SK-N-SH (cell line): ENCODE measurements around the gene ABLIM2. TPM values are rescaled to one million over a fixed set of nuclear protein-coding genes. Genes with fewer than 3 reads are reported as not detected.

Experiments
- CTCF ChIA-PET: fragments of 300-600, 350-600 bp; formaldehyde crosslinking; extraction: SDS; loops from one replicate; lab custom pipeline; 2021; lab: Yijun Ruan, JAX
- POLR2A ChIA-PET: fragments of 350-600 bp; sonication (Branson Sonifier 250); formaldehyde crosslinking; extraction: SDS; loops from one replicate; lab custom pipeline; 2020; ENCODE audit warnings: antibody characterized with exemption, inconsistent platforms; lab: Yijun Ruan, JAX
- DNase-seq: peaks from one replicate; pipeline ENCODE4 v3.0.0; 2012
- H2AFZ ChIP-seq: fragments of 200-600 bp; sonication (generic); 2 replicates; pipeline ENCODE4 v1.8.1; 2016; ENCODE audit warnings: antibody characterized with exemption, mild to moderate bottlenecking, low read depth
- H3F3A ChIP-seq: fragments of 200-600 bp; sonication (generic); replicated peaks from 2 replicates; pipeline ENCODE3; 2016; ENCODE audit warnings: antibody characterized with exemption, mild to moderate bottlenecking; ENCODE audit not compliant: insufficient read depth
- H3K27ac ChIP-seq, 2 experiments: fragments of 200-500 bp in 1 of 2; fragments of 200-600 bp in 1 of 2; sonication (Bioruptor generic) in 1 of 2; sonication (generic), shearing (Covaris generic) in 1 of 2; 2 replicates each; pipeline versions ENCODE4 v1.5.1 to v1.6.1; 2014 to 2016; ENCODE audit warnings: low read depth in 2 of 2, inconsistent platforms in 1 of 2, low read length in 1 of 2, mild to moderate bottlenecking in 1 of 2, mixed read lengths in 1 of 2
- H3K27me3 ChIP-seq: fragments of 200-600 bp; sonication (generic), shearing (Covaris generic); 2 replicates; pipeline ENCODE4 v1.6.1; 2016; ENCODE audit warnings: mixed run types; ENCODE audit not compliant: insufficient read depth
- H3K36me3 ChIP-seq, 2 experiments: fragments of 200-500 bp in 1 of 2; fragments of 200-600 bp in 1 of 2; sonication (Bioruptor generic) in 1 of 2; sonication (generic) in 1 of 2; replicated peaks in 1 of 2; 2 replicates each; pipeline versions ENCODE3 to v1.5.1; 2014 to 2016; ENCODE audit warnings: low read length in 1 of 2, mild to moderate bottlenecking in 1 of 2; ENCODE audit not compliant: insufficient read depth in 2 of 2, control insufficient read depth in 1 of 2
- H3K4me1 ChIP-seq, 2 experiments: fragments of 200-500 bp in 1 of 2; fragments of 200-600 bp in 1 of 2; sonication (Bioruptor generic) in 1 of 2; sonication (generic), shearing (Covaris generic) in 1 of 2; 2 replicates each; pipeline versions ENCODE4 v1.5.1 to v1.6.1; 2014 to 2016; ENCODE audit warnings: low read depth in 1 of 2, low read length in 1 of 2, mixed run types in 1 of 2; ENCODE audit not compliant: insufficient read depth in 2 of 2, control insufficient read depth in 1 of 2
- H3K4me2 ChIP-seq: fragments of 200-600 bp; sonication (generic), shearing (Covaris generic); 2 replicates; pipeline ENCODE4 v1.6.1; 2017; ENCODE audit warnings: mixed run types
- H3K4me3 ChIP-seq, 2 experiments: fragments of 200-500 bp in 1 of 2; fragments of 200-600 bp in 1 of 2; sonication (Bioruptor generic) in 1 of 2; sonication (generic), shearing (Covaris generic) in 1 of 2; 2 replicates each; pipeline versions ENCODE4 v1.5.1 to v1.8.1; 2014 to 2016; ENCODE audit warnings: low read depth in 2 of 2, inconsistent platforms in 1 of 2, low read length in 1 of 2, mild to moderate bottlenecking in 1 of 2, mixed read lengths in 1 of 2, moderate library complexity in 1 of 2
- H3K79me2 ChIP-seq: fragments of 200-600 bp; sonication (generic); 2 replicates; pipeline ENCODE4 v1.8.1; 2017; ENCODE audit warnings: mild to moderate bottlenecking; ENCODE audit not compliant: insufficient read depth
- H3K9ac ChIP-seq: fragments of 200-600 bp; sonication (generic); 2 replicates; pipeline ENCODE4 v1.6.1; 2017; ENCODE audit warnings: mixed run types
- H3K9me2 ChIP-seq: fragments of 200-600 bp; sonication (generic); 2 replicates; pipeline ENCODE4 v1.6.1; 2017; ENCODE audit warnings: mixed run types
- H3K9me3 ChIP-seq: fragments of 200-600 bp; sonication (generic); 2 replicates; pipeline ENCODE4 v1.6.1; 2017; ENCODE audit warnings: mixed run types, mild to moderate bottlenecking, moderate library complexity
- H4K20me1 ChIP-seq: fragments of 200-600 bp; sonication (generic); 2 replicates; pipeline ENCODE4 v1.6.1; 2017; ENCODE audit warnings: mild to moderate bottlenecking, mixed run types; ENCODE audit not compliant: insufficient read depth
- FOSL2 ChIP-seq: IDR thresholded peaks from 2 replicates; pipeline ENCODE4 v1.4.0; 2012; ENCODE audit warnings: low read depth, mild to moderate bottlenecking, moderate library complexity, borderline replicate concordance
- FOXM1 ChIP-seq: IDR thresholded peaks from 2 replicates; pipeline ENCODE4 v1.4.0; 2012; ENCODE audit warnings: low read depth, mild to moderate bottlenecking
- GABPA ChIP-seq: IDR thresholded peaks from 2 replicates; pipeline ENCODE4 v1.4.0; 2012; ENCODE audit warnings: low read depth, mild to moderate bottlenecking
- GATA2 ChIP-seq: sonication (generic); formaldehyde crosslinking; IDR thresholded peaks from 2 replicates; pipeline ENCODE4 v1.5.0; 2020; ENCODE audit warnings: mild to moderate bottlenecking, missing genetic modification reagents
- JUND ChIP-seq: IDR thresholded peaks from 2 replicates; pipeline ENCODE4 v1.4.0; 2012
- MEF2A ChIP-seq: IDR thresholded peaks from 2 replicates; pipeline ENCODE4 v1.4.0; 2012; ENCODE audit warnings: low read depth, borderline replicate concordance
- NRF1 ChIP-seq: IDR thresholded peaks from 2 replicates; pipeline ENCODE4 v1.6.1; 2012; ENCODE audit warnings: low read depth, mild to moderate bottlenecking, low read length
- POLR2AphosphoS5 ChIP-seq: IDR thresholded peaks from 2 replicates; pipeline ENCODE4 v1.6.1; 2012; ENCODE audit warnings: low read depth, low read length
- RAD21 ChIP-seq: IDR thresholded peaks from 2 replicates; pipeline ENCODE4 v1.6.1; 2012; ENCODE audit warnings: mild to moderate bottlenecking, low read length
- RFX5 ChIP-seq: IDR thresholded peaks from 2 replicates; pipeline ENCODE4 v1.6.1; 2012; ENCODE audit warnings: mild to moderate bottlenecking, improper control_type of control experiment, low read length
- SIN3A ChIP-seq: IDR thresholded peaks from 2 replicates; pipeline ENCODE4 v1.6.1; 2012; ENCODE audit warnings: low read depth, mild to moderate bottlenecking, low read length, moderate library complexity, borderline replicate concordance
- TEAD4 ChIP-seq: IDR thresholded peaks from 2 replicates; pipeline ENCODE4 v1.4.0; 2012; ENCODE audit warnings: mild to moderate bottlenecking, borderline replicate concordance; ENCODE audit not compliant: insufficient read depth
- YY1 ChIP-seq: IDR thresholded peaks from 2 replicates; pipeline ENCODE4 v1.4.0; 2012; ENCODE audit warnings: low read depth, mild to moderate bottlenecking
- WGBS: methylation state at CpG from one replicate; pipeline ENCODE4 v1.1.6; 2017; ENCODE audit warnings: low lambda C conversion rate; 5-methylcytosine and 5-hydroxymethylcytosine counted together
- polyA plus RNA-seq, 3 experiments: library from polyadenylated mRNA; depleted of rRNA; stranded (reverse); fragments of >200 nt; gene quantifications; 2 replicates each; pipeline ENCODE4 v1.2.3, GENCODE V29; 2012
- TF ChIP-seq, protein P1 (sequence below): IDR thresholded peaks from 2 replicates; pipeline ENCODE4; 2012
- TF ChIP-seq, protein P2 (sequence below): fragments of 150-350 bp; IDR thresholded peaks from 2 replicates; pipeline ENCODE4 v1.6.1; 2017; ENCODE audit warnings: antibody characterized with exemption, low read length, low read depth, borderline replicate concordance
- TF ChIP-seq, protein P3 (sequence below): fragments of 150-350 bp; IDR thresholded peaks from 2 replicates; pipeline ENCODE4 v1.6.1; 2016; ENCODE audit warnings: mild to moderate bottlenecking, low read depth, low read length
- TF ChIP-seq, protein P4 (sequence below): fragments of 200-600 bp; sonication (generic); IDR thresholded peaks from 2 replicates; pipeline ENCODE4 v1.6.1; 2017; ENCODE audit warnings: antibody characterized with exemption, mild to moderate bottlenecking, moderate library complexity
- TF ChIP-seq, protein P5 (sequence below): IDR thresholded peaks from 2 replicates; pipeline ENCODE4 v1.4.0; 2012; ENCODE audit warnings: low read depth

Gene ABLIM2
- polyA plus RNA-seq, 1 of the 3 experiments (the other 2 are of a cell fraction) = 0.53 TPM

DNA sequence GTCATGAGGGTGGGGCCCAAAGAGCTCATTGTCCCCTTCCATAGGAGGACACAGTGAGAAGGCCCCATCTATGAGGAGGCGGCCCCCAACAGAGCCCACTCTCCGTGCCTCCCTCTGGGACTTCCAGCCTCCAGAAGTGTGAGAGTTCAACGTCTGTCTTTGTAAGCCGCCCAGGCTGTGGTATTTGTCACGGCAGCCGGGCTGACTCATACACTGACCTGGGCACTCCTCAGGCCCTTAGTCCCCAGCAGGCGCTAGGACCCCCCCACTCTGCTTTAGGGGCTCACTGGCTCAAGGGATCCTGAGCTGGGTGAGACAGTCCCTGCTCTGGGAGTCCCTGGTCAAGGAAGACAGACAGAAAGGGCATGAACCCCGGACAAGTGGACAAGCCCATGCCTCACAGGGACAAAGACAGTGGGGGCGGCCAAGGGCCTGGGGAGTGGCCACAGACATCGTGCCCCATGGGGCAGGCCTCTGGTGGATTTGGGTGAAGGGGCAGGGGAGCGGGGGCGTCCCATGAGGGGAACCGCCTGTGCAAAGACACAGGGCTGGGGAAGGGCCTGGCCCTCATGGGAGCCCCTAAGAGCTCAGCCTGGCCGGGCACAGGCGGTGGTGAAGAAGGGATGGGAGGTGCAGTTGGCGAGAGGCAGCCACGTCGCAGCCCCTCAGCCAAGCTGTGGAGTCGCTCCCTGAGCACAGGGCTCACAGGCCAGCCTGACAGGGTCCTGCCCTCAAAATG, 21.5 kb downstream of the ABLIM2 start:
- Histone ChIP-seq H3K4me1 (peaks cover 0 to 4% of the 10 kb centered on the region in 2 experiments; a peak in 1 of 4 replicates), H3K9me2 (no peaks in the 10 kb centered on the region), H3K4me2 (no peak overlapping the region), H2AFZ (no peak overlapping the region), H3K9me3 (no peaks in the 10 kb centered on the region), H3F3A (no peaks in the 10 kb centered on the region), H3K36me3 (no peaks in the 10 kb centered on the region), H3K79me2 (no peaks in the 10 kb centered on the region), H3K4me3 (no peak overlapping the region), H4K20me1 (no peaks in the 10 kb centered on the region), H3K27ac (no peak overlapping the region), H3K27me3 (no peaks in the 10 kb centered on the region; the same call in 1 of the 2 replicates), H3K9ac (no peak overlapping the region)
- no peak for TF ChIP-seq GABPA
- no peak for TF ChIP-seq JUND
- no peak for TF ChIP-seq NRF1
- TF ChIP-seq MEF2A = no peak
- TF ChIP-seq RFX5 = no peak
- TF ChIP-seq, protein P1, sequence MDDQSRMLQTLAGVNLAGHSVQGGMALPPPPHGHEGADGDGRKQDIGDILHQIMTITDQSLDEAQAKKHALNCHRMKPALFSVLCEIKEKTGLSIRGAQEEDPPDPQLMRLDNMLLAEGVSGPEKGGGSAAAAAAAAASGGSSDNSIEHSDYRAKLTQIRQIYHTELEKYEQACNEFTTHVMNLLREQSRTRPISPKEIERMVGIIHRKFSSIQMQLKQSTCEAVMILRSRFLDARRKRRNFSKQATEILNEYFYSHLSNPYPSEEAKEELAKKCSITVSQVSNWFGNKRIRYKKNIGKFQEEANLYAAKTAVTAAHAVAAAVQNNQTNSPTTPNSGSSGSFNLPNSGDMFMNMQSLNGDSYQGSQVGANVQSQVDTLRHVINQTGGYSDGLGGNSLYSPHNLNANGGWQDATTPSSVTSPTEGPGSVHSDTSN = no peak
- TF ChIP-seq, protein P2, sequence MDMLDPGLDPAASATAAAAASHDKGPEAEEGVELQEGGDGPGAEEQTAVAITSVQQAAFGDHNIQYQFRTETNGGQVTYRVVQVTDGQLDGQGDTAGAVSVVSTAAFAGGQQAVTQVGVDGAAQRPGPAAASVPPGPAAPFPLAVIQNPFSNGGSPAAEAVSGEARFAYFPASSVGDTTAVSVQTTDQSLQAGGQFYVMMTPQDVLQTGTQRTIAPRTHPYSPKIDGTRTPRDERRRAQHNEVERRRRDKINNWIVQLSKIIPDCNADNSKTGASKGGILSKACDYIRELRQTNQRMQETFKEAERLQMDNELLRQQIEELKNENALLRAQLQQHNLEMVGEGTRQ = no peak
- TF ChIP-seq FOXM1 = no peak
- TF ChIP-seq GATA2 = no peak
- no peak for TF ChIP-seq FOSL2
- TF ChIP-seq POLR2AphosphoS5 = no peak
- TF ChIP-seq TEAD4 = no peak
- TF ChIP-seq, protein P3, sequence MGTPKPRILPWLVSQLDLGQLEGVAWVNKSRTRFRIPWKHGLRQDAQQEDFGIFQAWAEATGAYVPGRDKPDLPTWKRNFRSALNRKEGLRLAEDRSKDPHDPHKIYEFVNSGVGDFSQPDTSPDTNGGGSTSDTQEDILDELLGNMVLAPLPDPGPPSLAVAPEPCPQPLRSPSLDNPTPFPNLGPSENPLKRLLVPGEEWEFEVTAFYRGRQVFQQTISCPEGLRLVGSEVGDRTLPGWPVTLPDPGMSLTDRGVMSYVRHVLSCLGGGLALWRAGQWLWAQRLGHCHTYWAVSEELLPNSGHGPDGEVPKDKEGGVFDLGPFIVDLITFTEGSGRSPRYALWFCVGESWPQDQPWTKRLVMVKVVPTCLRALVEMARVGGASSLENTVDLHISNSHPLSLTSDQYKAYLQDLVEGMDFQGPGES = no peak
- TF ChIP-seq RAD21 = no peak
- no peak for DNase-seq
- ChIA-PET POLR2A (no interaction called here), CTCF (no interaction called here)
- 81% methylated on average over 13 of the region's 19 CpGs for WGBS

DNA sequence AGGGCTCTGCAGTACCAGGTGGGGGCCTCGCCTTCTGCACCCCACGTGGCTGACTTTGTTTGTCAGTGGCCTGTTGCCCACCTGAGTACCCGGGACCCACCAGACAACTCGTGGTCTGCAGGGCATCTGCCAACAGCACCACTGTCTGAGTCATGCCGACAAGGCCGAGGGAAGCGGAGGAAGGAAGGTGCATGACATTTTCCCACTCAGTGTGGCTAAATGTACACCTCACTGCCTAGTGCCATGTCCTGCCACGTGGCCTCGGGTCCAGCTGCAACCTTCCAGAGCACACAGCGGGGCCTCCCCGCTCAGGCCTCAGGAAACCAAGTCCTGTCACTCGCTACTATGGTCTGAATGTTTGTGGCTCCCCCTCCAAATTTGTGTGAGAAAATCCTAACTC, 22.1 kb downstream of the ABLIM2 start:
- ChIA-PET CTCF (no interaction called here), POLR2A (no interaction called here)
- Histone ChIP-seq H4K20me1 (no peaks in the 10 kb centered on the region), H3K9ac (no peak overlapping the region), H2AFZ (no peak overlapping the region), H3K4me3 (no peak overlapping the region), H3K4me1 (no peaks in the 10 kb centered on the region), H3K27me3 (no peaks in the 10 kb centered on the region; the same call in 1 of the 2 replicates), H3K79me2 (no peaks in the 10 kb centered on the region), H3K27ac (no peak overlapping the region), H3K9me3 (no peaks in the 10 kb centered on the region), H3F3A (no peaks in the 10 kb centered on the region), H3K9me2 (no peaks in the 10 kb centered on the region), H3K4me2 (no peak overlapping the region), H3K36me3 (no peaks in the 10 kb centered on the region)
- no peak for DNase-seq
- 58% methylated on average over 11 of the region's 12 CpGs for WGBS
- TF ChIP-seq, protein P2 = no peak
- TF ChIP-seq JUND (no peak), YY1 (no peak), RFX5 (no peak), FOSL2 (no peak), SIN3A (no peak)
- TF ChIP-seq, protein P4, sequence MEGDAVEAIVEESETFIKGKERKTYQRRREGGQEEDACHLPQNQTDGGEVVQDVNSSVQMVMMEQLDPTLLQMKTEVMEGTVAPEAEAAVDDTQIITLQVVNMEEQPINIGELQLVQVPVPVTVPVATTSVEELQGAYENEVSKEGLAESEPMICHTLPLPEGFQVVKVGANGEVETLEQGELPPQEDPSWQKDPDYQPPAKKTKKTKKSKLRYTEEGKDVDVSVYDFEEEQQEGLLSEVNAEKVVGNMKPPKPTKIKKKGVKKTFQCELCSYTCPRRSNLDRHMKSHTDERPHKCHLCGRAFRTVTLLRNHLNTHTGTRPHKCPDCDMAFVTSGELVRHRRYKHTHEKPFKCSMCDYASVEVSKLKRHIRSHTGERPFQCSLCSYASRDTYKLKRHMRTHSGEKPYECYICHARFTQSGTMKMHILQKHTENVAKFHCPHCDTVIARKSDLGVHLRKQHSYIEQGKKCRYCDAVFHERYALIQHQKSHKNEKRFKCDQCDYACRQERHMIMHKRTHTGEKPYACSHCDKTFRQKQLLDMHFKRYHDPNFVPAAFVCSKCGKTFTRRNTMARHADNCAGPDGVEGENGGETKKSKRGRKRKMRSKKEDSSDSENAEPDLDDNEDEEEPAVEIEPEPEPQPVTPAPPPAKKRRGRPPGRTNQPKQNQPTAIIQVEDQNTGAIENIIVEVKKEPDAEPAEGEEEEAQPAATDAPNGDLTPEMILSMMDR = no peak
- TF ChIP-seq, protein P5, sequence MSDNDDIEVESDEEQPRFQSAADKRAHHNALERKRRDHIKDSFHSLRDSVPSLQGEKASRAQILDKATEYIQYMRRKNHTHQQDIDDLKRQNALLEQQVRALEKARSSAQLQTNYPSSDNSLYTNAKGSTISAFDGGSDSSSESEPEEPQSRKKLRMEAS = no peak
